Measurements from ENCODE around the gene LONRF2.

DNA sequence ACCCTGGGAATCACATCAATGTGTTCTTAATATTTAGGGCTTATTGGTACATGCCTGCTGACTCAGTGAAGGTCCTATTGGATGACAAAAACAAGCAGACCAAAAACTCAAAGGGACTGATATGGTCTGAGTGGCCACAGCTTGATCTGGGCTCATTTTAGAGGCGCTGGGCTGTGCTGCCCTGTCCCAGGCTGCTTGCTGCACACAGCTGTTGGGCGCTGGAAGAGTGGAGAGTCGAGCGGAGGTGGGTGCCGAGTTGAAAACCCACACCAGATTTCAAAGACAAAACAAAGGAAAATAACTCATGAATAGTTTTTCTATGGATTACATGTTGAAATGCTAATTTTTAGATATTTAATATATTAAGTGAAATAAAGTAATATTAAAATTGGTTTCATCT, 68.5 kb downstream of the LONRF2 start:
- TF ChIP-seq ZBTB7A (CRISPR knock-in tag; IDR thresholded peaks at IDR 0.05) (no peak), EP300 (IDR thresholded peaks at IDR 0.05; ENCODE audit: low read depth in 2 of 2, low read length in 2 of 2) (no peak), EP300 (CRISPR knock-in tag; IDR thresholded peaks at IDR 0.05; ENCODE audit: borderline replicate concordance) (no peak), NFRKB (IDR thresholded peaks at IDR 0.05) (no peak), NCOR1 (IDR thresholded peaks at IDR 0.05; ENCODE audit: borderline replicate concordance, low read length) (no peak), IRF2 (CRISPR knock-in tag; IDR thresholded peaks at IDR 0.05) (no peak), KDM5B (CRISPR knock-in tag; IDR thresholded peaks at IDR 0.05; ENCODE audit: borderline replicate concordance) (no peak), ATF7 (IDR thresholded peaks at IDR 0.05) (no peak), ATF7 (CRISPR knock-in tag; IDR thresholded peaks at IDR 0.05) (no peak)
- TF ChIP-seq, protein P1, sequence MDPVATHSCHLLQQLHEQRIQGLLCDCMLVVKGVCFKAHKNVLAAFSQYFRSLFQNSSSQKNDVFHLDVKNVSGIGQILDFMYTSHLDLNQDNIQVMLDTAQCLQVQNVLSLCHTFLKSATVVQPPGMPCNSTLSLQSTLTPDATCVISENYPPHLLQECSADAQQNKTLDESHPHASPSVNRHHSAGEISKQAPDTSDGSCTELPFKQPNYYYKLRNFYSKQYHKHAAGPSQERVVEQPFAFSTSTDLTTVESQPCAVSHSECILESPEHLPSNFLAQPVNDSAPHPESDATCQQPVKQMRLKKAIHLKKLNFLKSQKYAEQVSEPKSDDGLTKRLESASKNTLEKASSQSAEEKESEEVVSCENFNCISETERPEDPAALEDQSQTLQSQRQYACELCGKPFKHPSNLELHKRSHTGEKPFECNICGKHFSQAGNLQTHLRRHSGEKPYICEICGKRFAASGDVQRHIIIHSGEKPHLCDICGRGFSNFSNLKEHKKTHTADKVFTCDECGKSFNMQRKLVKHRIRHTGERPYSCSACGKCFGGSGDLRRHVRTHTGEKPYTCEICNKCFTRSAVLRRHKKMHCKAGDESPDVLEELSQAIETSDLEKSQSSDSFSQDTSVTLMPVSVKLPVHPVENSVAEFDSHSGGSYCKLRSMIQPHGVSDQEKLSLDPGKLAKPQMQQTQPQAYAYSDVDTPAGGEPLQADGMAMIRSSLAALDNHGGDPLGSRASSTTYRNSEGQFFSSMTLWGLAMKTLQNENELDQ (CRISPR knock-in tag; IDR thresholded peaks at IDR 0.05; ENCODE audit: borderline replicate concordance), result no peak
- TF ChIP-seq, protein P2, sequence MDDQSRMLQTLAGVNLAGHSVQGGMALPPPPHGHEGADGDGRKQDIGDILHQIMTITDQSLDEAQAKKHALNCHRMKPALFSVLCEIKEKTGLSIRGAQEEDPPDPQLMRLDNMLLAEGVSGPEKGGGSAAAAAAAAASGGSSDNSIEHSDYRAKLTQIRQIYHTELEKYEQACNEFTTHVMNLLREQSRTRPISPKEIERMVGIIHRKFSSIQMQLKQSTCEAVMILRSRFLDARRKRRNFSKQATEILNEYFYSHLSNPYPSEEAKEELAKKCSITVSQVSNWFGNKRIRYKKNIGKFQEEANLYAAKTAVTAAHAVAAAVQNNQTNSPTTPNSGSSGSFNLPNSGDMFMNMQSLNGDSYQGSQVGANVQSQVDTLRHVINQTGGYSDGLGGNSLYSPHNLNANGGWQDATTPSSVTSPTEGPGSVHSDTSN (CRISPR knock-in tag; IDR thresholded peaks at IDR 0.05; ENCODE audit: borderline replicate concordance), result no peak
- TF ChIP-seq, protein P3, sequence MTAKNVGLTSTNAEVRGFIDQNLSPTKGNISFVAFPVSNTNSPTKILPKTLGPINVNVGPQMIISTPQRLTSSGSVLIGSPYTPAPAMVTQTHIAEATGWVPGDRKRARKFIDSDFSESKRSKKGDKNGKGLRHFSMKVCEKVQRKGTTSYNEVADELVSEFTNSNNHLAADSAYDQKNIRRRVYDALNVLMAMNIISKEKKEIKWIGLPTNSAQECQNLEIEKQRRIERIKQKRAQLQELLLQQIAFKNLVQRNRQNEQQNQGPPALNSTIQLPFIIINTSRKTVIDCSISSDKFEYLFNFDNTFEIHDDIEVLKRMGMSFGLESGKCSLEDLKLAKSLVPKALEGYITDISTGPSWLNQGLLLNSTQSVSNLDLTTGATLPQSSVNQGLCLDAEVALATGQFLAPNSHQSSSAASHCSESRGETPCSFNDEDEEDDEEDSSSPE (CRISPR knock-in tag; IDR thresholded peaks at IDR 0.05), result no peak
- TF ChIP-seq, protein P4, sequence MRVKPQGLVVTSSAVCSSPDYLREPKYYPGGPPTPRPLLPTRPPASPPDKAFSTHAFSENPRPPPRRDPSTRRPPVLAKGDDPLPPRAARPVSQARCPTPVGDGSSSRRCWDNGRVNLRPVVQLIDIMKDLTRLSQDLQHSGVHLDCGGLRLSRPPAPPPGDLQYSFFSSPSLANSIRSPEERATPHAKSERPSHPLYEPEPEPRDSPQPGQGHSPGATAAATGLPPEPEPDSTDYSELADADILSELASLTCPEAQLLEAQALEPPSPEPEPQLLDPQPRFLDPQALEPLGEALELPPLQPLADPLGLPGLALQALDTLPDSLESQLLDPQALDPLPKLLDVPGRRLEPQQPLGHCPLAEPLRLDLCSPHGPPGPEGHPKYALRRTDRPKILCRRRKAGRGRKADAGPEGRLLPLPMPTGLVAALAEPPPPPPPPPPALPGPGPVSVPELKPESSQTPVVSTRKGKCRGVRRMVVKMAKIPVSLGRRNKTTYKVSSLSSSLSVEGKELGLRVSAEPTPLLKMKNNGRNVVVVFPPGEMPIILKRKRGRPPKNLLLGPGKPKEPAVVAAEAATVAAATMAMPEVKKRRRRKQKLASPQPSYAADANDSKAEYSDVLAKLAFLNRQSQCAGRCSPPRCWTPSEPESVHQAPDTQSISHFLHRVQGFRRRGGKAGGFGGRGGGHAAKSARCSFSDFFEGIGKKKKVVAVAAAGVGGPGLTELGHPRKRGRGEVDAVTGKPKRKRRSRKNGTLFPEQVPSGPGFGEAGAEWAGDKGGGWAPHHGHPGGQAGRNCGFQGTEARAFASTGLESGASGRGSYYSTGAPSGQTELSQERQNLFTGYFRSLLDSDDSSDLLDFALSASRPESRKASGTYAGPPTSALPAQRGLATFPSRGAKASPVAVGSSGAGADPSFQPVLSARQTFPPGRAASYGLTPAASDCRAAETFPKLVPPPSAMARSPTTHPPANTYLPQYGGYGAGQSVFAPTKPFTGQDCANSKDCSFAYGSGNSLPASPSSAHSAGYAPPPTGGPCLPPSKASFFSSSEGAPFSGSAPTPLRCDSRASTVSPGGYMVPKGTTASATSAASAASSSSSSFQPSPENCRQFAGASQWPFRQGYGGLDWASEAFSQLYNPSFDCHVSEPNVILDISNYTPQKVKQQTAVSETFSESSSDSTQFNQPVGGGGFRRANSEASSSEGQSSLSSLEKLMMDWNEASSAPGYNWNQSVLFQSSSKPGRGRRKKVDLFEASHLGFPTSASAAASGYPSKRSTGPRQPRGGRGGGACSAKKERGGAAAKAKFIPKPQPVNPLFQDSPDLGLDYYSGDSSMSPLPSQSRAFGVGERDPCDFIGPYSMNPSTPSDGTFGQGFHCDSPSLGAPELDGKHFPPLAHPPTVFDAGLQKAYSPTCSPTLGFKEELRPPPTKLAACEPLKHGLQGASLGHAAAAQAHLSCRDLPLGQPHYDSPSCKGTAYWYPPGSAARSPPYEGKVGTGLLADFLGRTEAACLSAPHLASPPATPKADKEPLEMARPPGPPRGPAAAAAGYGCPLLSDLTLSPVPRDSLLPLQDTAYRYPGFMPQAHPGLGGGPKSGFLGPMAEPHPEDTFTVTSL (CRISPR knock-in tag; IDR thresholded peaks at IDR 0.05; ENCODE audit: borderline replicate concordance), result no peak
